GM23248 (cell line): ENCODE results near the gene CAMTA1.

Experiments used
- EZH2 ChIP-seq: fragments of 200-600 bp; sonication (generic); IDR thresholded peaks from 2 replicates; pipeline ENCODE4 v1.6.1; 2018; ENCODE audit warnings: antibody characterized with exemption, mild to moderate bottlenecking; ENCODE audit not compliant: insufficient read depth, poor library complexity, severe bottlenecking
- EZH2phosphoT487 ChIP-seq: fragments of 200-600 bp; sonication (generic); IDR thresholded peaks from 2 replicates; pipeline ENCODE4 v1.6.1; 2018; ENCODE audit warnings: antibody characterized with exemption, moderate library complexity, mild to moderate bottlenecking, low read depth; ENCODE audit not compliant: insufficient read depth

GRCh38 chr1:7418442-7419080 lies 633.3 kb downstream of the CAMTA1 start:
- TF ChIP-seq EZH2 (no peak), EZH2phosphoT487 (no peak)
